Ectodermal cell (in vitro differentiated cells): Measurements from ENCODE around the gene SLC16A9. TPM values are rescaled to one million over a fixed set of nuclear protein-coding genes. Genes with fewer than 3 reads are reported as not detected.
"Not testable (repeated sequence)": the region's sequence is repeated elsewhere in the genome, so short reads cannot be mapped to it uniquely, and the experiment has no call there.

ENCODE experiments used
- H3K27ac ChIP-seq: 2 replicates; pipeline ENCODE4 v1.7.0; 2013; ENCODE audit warnings: mild to moderate bottlenecking, low read depth, low read length; ENCODE audit not compliant: insufficient read depth, poor library complexity, severe bottlenecking
- H3K27me3 ChIP-seq: 2 replicates; pipeline ENCODE4 v1.7.0; 2013; ENCODE audit warnings: mild to moderate bottlenecking, low read length; ENCODE audit not compliant: insufficient read depth, control insufficient read depth, poor library complexity, severe bottlenecking
- H3K36me3 ChIP-seq: one replicate; pipeline ENCODE4 v1.7.0; 2013; ENCODE audit warnings: low read length; ENCODE audit not compliant: control insufficient read depth, insufficient read depth
- H3K4me1 ChIP-seq: one replicate; pipeline ENCODE4 v1.7.0; 2013; ENCODE audit warnings: low read length; ENCODE audit not compliant: control insufficient read depth, insufficient read depth
- H3K4me3 ChIP-seq: 2 replicates; pipeline ENCODE4 v1.7.0; 2013; ENCODE audit warnings: low read depth, low read length, control low read depth; ENCODE audit not compliant: insufficient read depth
- H3K9me3 ChIP-seq: 2 replicates; pipeline ENCODE4 v1.7.0; 2013; ENCODE audit warnings: mild to moderate bottlenecking, low read length, moderate library complexity; ENCODE audit not compliant: control insufficient read depth
- WGBS, 2 experiments: methylation state at CpG; one replicate each; pipeline ENCODE4 v1.1.7; 2013; ENCODE audit warnings: missing lambda C conversion rate in 2 of 2; 5-methylcytosine and 5-hydroxymethylcytosine counted together
- polyA plus RNA-seq, 4 experiments: library from polyadenylated mRNA; stranded (reverse); fragments of 50-300 nt; gene quantifications; one replicate each; pipeline ENCODE4 v1.2.3, GENCODE V29; 2013

The SLC16A9 gene, protein sequence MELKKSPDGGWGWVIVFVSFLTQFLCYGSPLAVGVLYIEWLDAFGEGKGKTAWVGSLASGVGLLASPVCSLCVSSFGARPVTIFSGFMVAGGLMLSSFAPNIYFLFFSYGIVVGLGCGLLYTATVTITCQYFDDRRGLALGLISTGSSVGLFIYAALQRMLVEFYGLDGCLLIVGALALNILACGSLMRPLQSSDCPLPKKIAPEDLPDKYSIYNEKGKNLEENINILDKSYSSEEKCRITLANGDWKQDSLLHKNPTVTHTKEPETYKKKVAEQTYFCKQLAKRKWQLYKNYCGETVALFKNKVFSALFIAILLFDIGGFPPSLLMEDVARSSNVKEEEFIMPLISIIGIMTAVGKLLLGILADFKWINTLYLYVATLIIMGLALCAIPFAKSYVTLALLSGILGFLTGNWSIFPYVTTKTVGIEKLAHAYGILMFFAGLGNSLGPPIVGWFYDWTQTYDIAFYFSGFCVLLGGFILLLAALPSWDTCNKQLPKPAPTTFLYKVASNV
- polyA plus RNA-seq (2013, experiment 1 of 4), result 25.9 TPM
- 28.8 TPM for polyA plus RNA-seq (2013, experiment 2 of 4)
- polyA plus RNA-seq (2013, experiment 3 of 4), result 22.8 TPM
- polyA plus RNA-seq (2013, experiment 4 of 4), result 24.6 TPM

- Histone ChIP-seq H3K4me3 (peak within 1 kb of the TSS; percentile 62), H3K27ac (peak within 1 kb of the TSS; percentile 84), H3K36me3 (no peaks in the 10 kb centered on the region), H3K9me3 (no peaks in the 10 kb centered on the region), H3K27me3 (peaks cover 15% of the 10 kb centered on the region), H3K4me1 (peaks cover 6% of the 10 kb centered on the region)
- 0% methylated on average over 67 to 68 of the region's 68 CpGs for whole genome bisulfite sequencing, 2 experiments
Observed at GRCh38 chr10:59709395-59710125, at the start of gene SLC16A9. TSS of gene SLC16A9 (minus strand) at chr10:59709850. CDS start at chr10:59684291, 25,559 bp downstream.

DNA sequence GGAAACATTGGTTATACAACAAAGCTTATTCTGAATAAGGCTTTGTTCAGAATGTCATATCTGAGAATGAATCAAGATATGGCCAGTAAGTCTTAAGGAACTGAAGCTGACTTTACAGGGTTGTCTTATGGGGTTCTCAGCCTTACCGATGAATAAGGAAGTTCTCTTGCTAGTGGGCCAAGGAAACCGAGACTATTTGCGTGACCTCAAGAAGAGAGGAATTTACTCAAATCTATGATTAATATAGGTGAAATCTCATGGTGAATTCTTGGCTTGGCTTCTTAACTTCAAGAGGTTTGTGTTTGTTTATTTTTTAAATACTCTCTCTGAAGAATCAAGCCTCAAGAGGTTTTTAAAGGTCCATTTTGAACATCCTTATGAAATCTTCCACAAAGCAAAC, 48.3 kb upstream of the SLC16A9 start:
- Histone ChIP-seq H3K9me3 (no peaks in the 10 kb centered on the region), H3K4me1 (no peaks in the 10 kb centered on the region), H3K36me3 (no peaks in the 10 kb centered on the region), H3K27ac (no peak overlapping the region), H3K27me3 (no peaks in the 10 kb centered on the region), H3K4me3 (no peak overlapping the region)
- 94 to 97% methylated on average over 3 of the region's 3 CpGs for WGBS, 2 experiments

- H3K4me1 ChIP-seq, result no peaks in the 10 kb centered on the region
- H3K4me3 ChIP-seq, result no peak overlapping the region
- 94 to 95% methylated on average over 4 of the region's 4 CpGs for WGBS, 2 experiments
- no peaks in the 10 kb centered on the region for H3K9me3 ChIP-seq
- H3K36me3 ChIP-seq, result no peaks in the 10 kb centered on the region
- H3K27me3 ChIP-seq, result no peaks in the 10 kb centered on the region
- no peak overlapping the region for H3K27ac ChIP-seq
Observed at GRCh38 chr10:59754951-59755350, 45.3 kb upstream of the SLC16A9 start.

GRCh38 chr10:59753267-59753666, 43.6 kb upstream of the SLC16A9 start, which contains the start of gene MRLN:
TSS of gene MRLN (minus strand) at chr10:59753455.
- Histone ChIP-seq H3K36me3 (no peaks in the 10 kb centered on the region), H3K9me3 (no peaks in the 10 kb centered on the region), H3K27me3 (no peaks in the 10 kb centered on the region), H3K27ac (no peak within 1 kb of the TSS), H3K4me1 (no peaks in the 10 kb centered on the region), H3K4me3 (no peak within 1 kb of the TSS)
- WGBS, 2 experiments, result 76 to 86% methylated on average over 3 of the region's 3 CpGs

DNA sequence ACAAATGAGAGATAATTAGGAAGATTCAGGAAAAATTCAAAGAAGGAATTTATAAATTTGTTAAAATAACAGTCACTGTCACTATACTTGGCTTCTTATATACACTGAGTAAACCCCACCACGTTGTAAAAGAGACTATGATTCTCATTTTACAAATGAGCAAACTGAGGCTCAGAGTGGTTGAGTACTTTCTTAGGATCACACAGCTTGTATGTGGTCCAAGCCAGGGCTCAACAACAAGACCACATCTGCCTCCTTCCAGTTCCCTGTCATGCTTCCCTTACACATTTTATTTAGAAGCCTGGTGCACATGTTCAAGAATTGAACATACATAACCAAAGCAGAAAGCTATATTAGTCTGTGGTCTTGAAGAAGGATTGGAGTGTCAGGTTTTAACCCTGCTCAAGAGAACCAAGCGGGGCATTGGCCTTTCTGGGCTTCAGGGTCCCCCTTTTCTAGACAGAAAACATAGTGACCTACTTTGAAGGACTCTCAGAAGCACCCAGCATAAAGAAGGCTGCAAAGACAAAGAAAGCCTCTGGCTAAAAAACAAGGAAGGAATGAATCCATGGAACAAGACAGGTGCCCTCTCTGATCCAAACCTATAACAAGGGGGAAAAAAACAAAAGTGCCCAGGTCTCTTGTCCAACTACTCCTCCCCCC, 42.8 kb upstream of the SLC16A9 start:
- H3K4me1 ChIP-seq, result no peaks in the 10 kb centered on the region
- H3K27ac ChIP-seq, result no peak overlapping the region
- no peak overlapping the region for H3K4me3 ChIP-seq
- 75 to 90% methylated on average over 1 to 2 of the region's 2 CpGs for WGBS, 2 experiments
- H3K36me3 ChIP-seq, result no peaks in the 10 kb centered on the region
- H3K27me3 ChIP-seq, result no peaks in the 10 kb centered on the region
- H3K9me3 ChIP-seq, result no peaks in the 10 kb centered on the region

GRCh38 chr10:59750155-59750945, 40.7 kb upstream of the SLC16A9 start:
- H3K4me3 ChIP-seq, result no peak overlapping the region
- H3K9me3 ChIP-seq, result no peaks in the 10 kb centered on the region
- no peaks in the 10 kb centered on the region for H3K27me3 ChIP-seq
- no peaks in the 10 kb centered on the region for H3K36me3 ChIP-seq
- no peak overlapping the region for H3K27ac ChIP-seq
- WGBS, 2 experiments, result 89 to 90% methylated on average over 12 of the region's 12 CpGs
- H3K4me1 ChIP-seq, result no peaks in the 10 kb centered on the region

- H3K9me3 ChIP-seq, result no peaks in the 10 kb centered on the region
- H3K36me3 ChIP-seq, result no peaks in the 10 kb centered on the region
- no peak overlapping the region for H3K27ac ChIP-seq
- H3K4me1 ChIP-seq, result no peaks in the 10 kb centered on the region
- WGBS, 2 experiments, result 79 to 89% methylated on average over 1 of the region's 1 CpG
- no peak overlapping the region for H3K4me3 ChIP-seq
- no peaks in the 10 kb centered on the region for H3K27me3 ChIP-seq
Observed at GRCh38 chr10:59748834-59749233, 39.2 kb upstream of the SLC16A9 start.

DNA sequence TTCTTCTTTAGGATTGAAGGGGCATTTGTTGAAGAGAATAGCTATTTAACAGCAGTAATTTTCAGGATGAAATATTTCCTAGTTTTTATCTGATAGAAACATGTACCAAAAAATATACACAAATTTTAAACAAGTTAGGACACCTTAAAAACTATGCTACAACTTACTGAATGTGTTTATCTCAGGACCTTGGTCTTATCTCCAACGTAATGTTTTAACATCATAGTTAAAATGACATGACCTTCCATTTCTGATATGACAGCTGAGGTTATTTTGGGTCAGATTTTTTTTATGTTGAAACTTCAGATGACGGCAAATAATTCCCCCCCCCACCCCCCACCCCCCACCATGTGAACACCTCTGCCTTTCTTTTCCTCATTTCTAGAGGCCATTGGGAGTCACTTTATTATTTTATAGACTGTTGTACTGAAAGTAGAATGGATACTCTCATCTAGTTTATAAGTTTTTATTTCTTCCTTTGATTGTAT, 35.6 kb upstream of the SLC16A9 start:
- H3K4me1 ChIP-seq, result no peaks in the 10 kb centered on the region
- no peaks in the 10 kb centered on the region for H3K27me3 ChIP-seq
- H3K9me3 ChIP-seq, result no peaks in the 10 kb centered on the region
- WGBS, 2 experiments, result 100% methylated on average over 1 of the region's 2 CpGs
- no peaks in the 10 kb centered on the region for H3K36me3 ChIP-seq
- H3K27ac ChIP-seq, result no peak overlapping the region
- no peak overlapping the region for H3K4me3 ChIP-seq

DNA sequence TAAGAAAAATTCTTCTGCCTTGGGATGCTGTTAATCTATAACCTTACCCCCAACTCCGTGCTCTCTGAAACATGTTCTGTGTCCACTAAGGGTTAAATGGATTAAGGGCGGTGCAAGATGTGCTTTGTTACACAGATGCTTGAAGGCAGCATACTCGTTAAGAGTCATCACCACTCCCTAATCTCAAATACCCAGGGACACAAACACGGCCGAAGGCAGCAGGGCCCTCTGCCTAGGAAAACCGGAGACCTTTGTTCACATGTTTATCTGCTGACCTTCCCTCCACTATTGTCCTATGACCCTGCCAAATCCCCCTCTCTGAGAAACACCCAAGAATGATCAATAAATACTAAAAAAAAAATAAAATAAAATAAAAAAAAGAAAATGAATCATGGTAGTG, 35.1 kb upstream of the SLC16A9 start:
- not testable (repeated sequence) for H3K4me3 ChIP-seq, H3K27ac ChIP-seq, H3K27me3 ChIP-seq, H3K4me1 ChIP-seq, H3K36me3 ChIP-seq, H3K9me3 ChIP-seq
- WGBS, 2 experiments, result 79 to 86% methylated on average over 5 to 6 of the region's 6 CpGs
